Measurements from ENCODE around the gene ANKRD45.
"Not testable (repeated sequence)": the region's sequence is repeated elsewhere in the genome, so short reads cannot be mapped to it uniquely, and the experiment has no call there.

Gene ANKRD45

GRCh38 chr1:173642450-173643139 lies 27.1 kb downstream of the ANKRD45 start:
- not testable (repeated sequence) for DNase-seq (ENCODE audit: low read depth, low spot score)

- no peak for DNase-seq (ENCODE audit: low read depth, low spot score)
These were observed 30.5 kb downstream of the ANKRD45 start for GRCh38 chr1:173639102-173639501.

GRCh38 chr1:173638043-173639021 lies 31.3 kb downstream of the ANKRD45 start:
- no peak for DNase-seq (ENCODE audit: low read depth, low spot score)

- not testable (repeated sequence) for DNase-seq (ENCODE audit: low read depth, low spot score)
These were observed 32.2 kb downstream of the ANKRD45 start for GRCh38 chr1:173637236-173638042.

- no peak for DNase-seq (ENCODE audit: low read depth, low spot score)
These were observed 34.5 kb downstream of the ANKRD45 start, which contains the start of gene TEX50 for GRCh38 chr1:173635116-173635515. Gene TEX50, plus strand, starts transcription at chr1:173635338. Its CDS starts 184 bp downstream, at chr1:173635522.

- no peak for DNase-seq (ENCODE audit: low read depth, low spot score)
These were observed 40.8 kb downstream of the ANKRD45 start for GRCh38 chr1:173628888-173629287.

GRCh38 chr1:173627269-173627668 lies 42.4 kb downstream of the ANKRD45 start:
- DNase-seq (ENCODE audit: low read depth, low spot score), result no peak

- no peak for DNase-seq (ENCODE audit: low read depth, low spot score)
These were observed 52.8 kb downstream of the ANKRD45 start for GRCh38 chr1:173616859-173617258.

GRCh38 chr1:173613086-173613485 lies 56.6 kb downstream of the ANKRD45 start:
- DNase-seq (ENCODE audit: low read depth, low spot score), result not testable (repeated sequence)

GRCh38 chr1:173608503-173609216 lies 61.0 kb downstream of the ANKRD45 start:
- no peak for DNase-seq (ENCODE audit: low read depth, low spot score)

GRCh38 chr1:173603056-173603591 lies 66.5 kb downstream of the ANKRD45 start, which contains the start of gene SLC9C2:
Gene SLC9C2, minus strand, starts transcription at chr1:173603072. Its CDS starts 1,296 bp downstream, at chr1:173601776.
- no peak for DNase-seq (ENCODE audit: low read depth, low spot score)

- no peak for DNase-seq (ENCODE audit: low read depth, low spot score)
These were observed 68.1 kb downstream of the ANKRD45 start for GRCh38 chr1:173601588-173601987.

GRCh38 chr1:173596097-173596825 lies 73.4 kb downstream of the ANKRD45 start:
- DNase-seq (ENCODE audit: low read depth, low spot score), result no peak

- DNase-seq (ENCODE audit: low read depth, low spot score), result not testable (repeated sequence)
These were observed 78.5 kb downstream of the ANKRD45 start for GRCh38 chr1:173591138-173591537.

- DNase-seq (ENCODE audit: low read depth, low spot score), result no peak
These were observed 79.1 kb downstream of the ANKRD45 start for GRCh38 chr1:173590557-173590956.

- DNase-seq (ENCODE audit: low read depth, low spot score), result no peak
These were observed 88.1 kb downstream of the ANKRD45 start for GRCh38 chr1:173581383-173582079.

GRCh38 chr1:173580658-173581057 lies 89.0 kb downstream of the ANKRD45 start:
- DNase-seq (ENCODE audit: low read depth, low spot score), result no peak

GRCh38 chr1:173580071-173580470 lies 89.6 kb downstream of the ANKRD45 start:
- DNase-seq (ENCODE audit: low read depth, low spot score), result no peak

- DNase-seq (ENCODE audit: low read depth, low spot score), result no peak
These were observed 96.1 kb downstream of the ANKRD45 start for GRCh38 chr1:173573596-173573995.
